Central memory CD4-positive, alpha-beta T cell (primary cell): ENCODE results near the gene HS3ST3B1.

Experiments
- DNase-seq: peaks from one replicate; pipeline ENCODE4 v3.0.0; 2022

Gene HS3ST3B1

GRCh38 chr17:14303343-14304221 is 2.7 kb downstream of the HS3ST3B1 start:
- peak; percentile 62 for DNase-seq

- no peak for DNase-seq
Observed at GRCh38 chr17:14304222-14304772, 3.4 kb downstream of the HS3ST3B1 start.

- no peak for DNase-seq
Observed at GRCh38 chr17:14304773-14305517, 4.1 kb downstream of the HS3ST3B1 start.

GRCh38 chr17:14305785-14306496 is 5.1 kb downstream of the HS3ST3B1 start:
- no peak for DNase-seq

- DNase-seq = no peak
Observed at GRCh38 chr17:14306596-14306995, 5.7 kb downstream of the HS3ST3B1 start.

- DNase-seq = no peak
Observed at GRCh38 chr17:14307560-14308024, 6.7 kb downstream of the HS3ST3B1 start.

- no peak for DNase-seq
Observed at GRCh38 chr17:14308636-14308964, 7.7 kb downstream of the HS3ST3B1 start.

GRCh38 chr17:14308965-14309879 is 8.3 kb downstream of the HS3ST3B1 start:
- peak; percentile 89 for DNase-seq

GRCh38 chr17:14310101-14310500 is 9.2 kb downstream of the HS3ST3B1 start:
- no peak for DNase-seq

- DNase-seq = no peak
Observed at GRCh38 chr17:14310605-14311004, 9.7 kb downstream of the HS3ST3B1 start.

GRCh38 chr17:14311186-14311705 is 10.4 kb downstream of the HS3ST3B1 start:
- DNase-seq = no peak

GRCh38 chr17:14311981-14312380 is 11.1 kb downstream of the HS3ST3B1 start:
- DNase-seq = no peak

GRCh38 chr17:14312522-14312921 is 11.6 kb downstream of the HS3ST3B1 start:
- no peak for DNase-seq

GRCh38 chr17:14316126-14316832 is 15.4 kb downstream of the HS3ST3B1 start:
- no peak for DNase-seq

- no peak for DNase-seq
Observed at GRCh38 chr17:14317383-14317782, 16.5 kb downstream of the HS3ST3B1 start.

GRCh38 chr17:14318109-14318917 is 17.4 kb downstream of the HS3ST3B1 start:
- no peak for DNase-seq

GRCh38 chr17:14318918-14319205 is 18.0 kb downstream of the HS3ST3B1 start:
- DNase-seq = peak; percentile 35

- DNase-seq = no peak
Observed at GRCh38 chr17:14320098-14320497, 19.2 kb downstream of the HS3ST3B1 start.

- no peak for DNase-seq
Observed at GRCh38 chr17:14320734-14321475, 20.0 kb downstream of the HS3ST3B1 start.
